Measurements from ENCODE around the gene EPS8L2.

DNA sequence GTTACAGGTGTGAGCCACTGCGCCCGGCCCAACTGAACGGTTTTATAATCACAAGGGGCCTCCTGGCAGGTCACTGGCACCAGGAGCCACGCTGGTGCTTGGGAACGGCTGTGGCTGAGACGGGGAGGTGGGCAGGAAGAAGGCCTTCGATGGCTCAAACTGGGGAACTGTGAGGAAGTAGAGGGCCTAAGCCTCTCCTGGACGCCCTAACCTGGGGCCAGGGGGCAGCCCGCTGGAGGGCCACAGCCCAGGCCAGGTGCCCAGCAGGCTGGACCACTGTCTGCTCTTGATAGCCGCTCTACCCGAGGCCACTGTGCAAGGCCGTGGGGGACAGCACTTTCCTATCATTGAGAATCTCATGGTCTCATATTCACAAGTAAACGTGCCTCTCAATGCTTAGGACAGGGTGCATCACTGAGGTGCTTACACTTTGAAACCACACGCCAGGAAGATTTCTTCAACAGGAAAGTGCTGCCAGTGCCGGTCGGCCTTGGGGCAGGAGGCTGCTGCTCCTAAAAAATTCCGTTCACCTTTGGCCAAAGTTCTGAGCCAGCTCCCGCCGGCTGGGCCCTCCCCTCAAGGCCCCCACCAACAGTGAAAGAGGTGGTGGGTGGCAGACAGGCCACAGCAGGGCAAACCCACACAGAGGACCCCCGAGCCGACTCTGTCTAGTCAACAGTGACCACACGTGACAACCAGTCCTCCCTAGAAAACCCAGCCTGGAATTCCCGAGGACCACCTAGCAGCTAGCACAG, 64.0 kb downstream of the EPS8L2 start:
- TF ChIP-seq, protein P1, sequence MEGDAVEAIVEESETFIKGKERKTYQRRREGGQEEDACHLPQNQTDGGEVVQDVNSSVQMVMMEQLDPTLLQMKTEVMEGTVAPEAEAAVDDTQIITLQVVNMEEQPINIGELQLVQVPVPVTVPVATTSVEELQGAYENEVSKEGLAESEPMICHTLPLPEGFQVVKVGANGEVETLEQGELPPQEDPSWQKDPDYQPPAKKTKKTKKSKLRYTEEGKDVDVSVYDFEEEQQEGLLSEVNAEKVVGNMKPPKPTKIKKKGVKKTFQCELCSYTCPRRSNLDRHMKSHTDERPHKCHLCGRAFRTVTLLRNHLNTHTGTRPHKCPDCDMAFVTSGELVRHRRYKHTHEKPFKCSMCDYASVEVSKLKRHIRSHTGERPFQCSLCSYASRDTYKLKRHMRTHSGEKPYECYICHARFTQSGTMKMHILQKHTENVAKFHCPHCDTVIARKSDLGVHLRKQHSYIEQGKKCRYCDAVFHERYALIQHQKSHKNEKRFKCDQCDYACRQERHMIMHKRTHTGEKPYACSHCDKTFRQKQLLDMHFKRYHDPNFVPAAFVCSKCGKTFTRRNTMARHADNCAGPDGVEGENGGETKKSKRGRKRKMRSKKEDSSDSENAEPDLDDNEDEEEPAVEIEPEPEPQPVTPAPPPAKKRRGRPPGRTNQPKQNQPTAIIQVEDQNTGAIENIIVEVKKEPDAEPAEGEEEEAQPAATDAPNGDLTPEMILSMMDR (IDR thresholded peaks at IDR 0.05; ENCODE audit: low read depth, low read length, missing input control), result no peak
- TF ChIP-seq RAD21 (IDR thresholded peaks at IDR 0.05) (no peak), TAF1 (conservative IDR thresholded peaks at IDR 0.05) (no peak), YY1 (IDR thresholded peaks at IDR 0.05) (no peak), GABPA (IDR thresholded peaks at IDR 0.05 in 1 of 2, conservative IDR thresholded peaks at IDR 0.05 in 1 of 2) (no peak), JUND (IDR thresholded peaks at IDR 0.05) (no peak), REST (IDR thresholded peaks at IDR 0.05) (no peak), EGR1 (IDR thresholded peaks at IDR 0.05; ENCODE audit: low read depth in 2 of 2) (no peak), ZBTB33 (IDR thresholded peaks at IDR 0.05) (no peak)
- TF ChIP-seq, protein P2, sequence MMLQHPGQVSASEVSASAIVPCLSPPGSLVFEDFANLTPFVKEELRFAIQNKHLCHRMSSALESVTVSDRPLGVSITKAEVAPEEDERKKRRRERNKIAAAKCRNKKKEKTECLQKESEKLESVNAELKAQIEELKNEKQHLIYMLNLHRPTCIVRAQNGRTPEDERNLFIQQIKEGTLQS (IDR thresholded peaks at IDR 0.05), result no peak
